ENCODE results near the gene DNAL1. TPM values are rescaled to one million over a fixed set of nuclear protein-coding genes. Genes with fewer than 3 reads are reported as not detected.

The DNAL1 gene
- total and polyA plus RNA-seq, 9 of the 15 experiments (the other 6 are each of a cell fraction or from before 2014, with no cell fraction given): 1.6 to 11.7 (median 4.8) TPM

- TF ChIP-seq ZNF318 (IDR thresholded peaks at IDR 0.05; ENCODE audit: borderline replicate concordance in 1 of 2, low read depth in 1 of 2) (no peak), SMARCA5 (IDR thresholded peaks at IDR 0.05) (no peak), ZNF354B (CRISPR knock-in tag; IDR thresholded peaks at IDR 0.05) (no peak), MED1 (CRISPR knock-in tag; IDR thresholded peaks at IDR 0.05; ENCODE audit: borderline replicate concordance) (no peak), SRSF7 (optimal IDR thresholded peaks at IDR 0.05; ENCODE audit: low read depth, low read length) (no peak), ZNF449 (CRISPR knock-in tag; IDR thresholded peaks at IDR 0.05) (no peak), ZNF311 (CRISPR knock-in tag; IDR thresholded peaks at IDR 0.05) (no peak), XRCC4 (IDR thresholded peaks at IDR 0.05; ENCODE audit: extremely low read depth, insufficient read depth, insufficient read length) (no peak), SFPQ (IDR thresholded peaks at IDR 0.05; ENCODE audit: low read depth, low read length) (no peak)
These were observed 45.3 kb upstream of the DNAL1 start (continued) for GRCh38 chr14:73599499-73599898.

Measured in K562 (cell line).